GM23248 (cell line): ENCODE data around the gene SPINT2. TPM values are rescaled to one million over a fixed set of nuclear protein-coding genes. Genes with fewer than 3 reads are reported as not detected.

Experiments used
- DNase-seq: peaks from one replicate; pipeline ENCODE4 v3.0.0-alpha.2; 2015
- H2AFZ ChIP-seq: fragments of 200-600 bp; sonication (generic); 2 replicates; pipeline ENCODE4 v1.6.1; 2016; ENCODE audit warnings: antibody characterized with exemption
- H3F3A ChIP-seq: fragments of 200-600 bp; sonication (generic); 2 replicates; pipeline ENCODE4 v1.6.1; 2016; ENCODE audit warnings: mild to moderate bottlenecking, antibody characterized with exemption, mixed run types; ENCODE audit not compliant: insufficient read depth
- H3K27ac ChIP-seq: fragments of 200-600 bp; sonication (generic); 2 replicates; pipeline ENCODE4 v1.5.1; 2016; ENCODE audit warnings: mild to moderate bottlenecking
- H3K27me3 ChIP-seq: fragments of 200-600 bp; sonication (generic); replicated peaks from 2 replicates; pipeline ENCODE4 v1.6.1; 2016; ENCODE audit warnings: mild to moderate bottlenecking; ENCODE audit not compliant: insufficient read depth
- H3K36me3 ChIP-seq: fragments of 200-600 bp; sonication (generic); 2 replicates; pipeline ENCODE4 v1.6.1; 2016; ENCODE audit warnings: low read depth, mild to moderate bottlenecking
- H3K4me1 ChIP-seq: fragments of 200-600 bp; sonication (generic); 2 replicates; pipeline ENCODE4 v1.6.1; 2016; ENCODE audit warnings: mild to moderate bottlenecking; ENCODE audit not compliant: insufficient read depth
- H3K4me2 ChIP-seq: fragments of 200-600 bp; sonication (generic); one replicate; pipeline ENCODE4 v1.6.1; 2016; ENCODE audit warnings: mild to moderate bottlenecking; ENCODE audit not compliant: unreplicated experiment
- H3K4me3 ChIP-seq: fragments of 200-600 bp; sonication (generic); 2 replicates; pipeline ENCODE4 v1.5.1; 2016; ENCODE audit warnings: mild to moderate bottlenecking
- H3K79me2 ChIP-seq: fragments of 200-600 bp; sonication (generic); 2 replicates; pipeline ENCODE4 v1.6.1; 2016; ENCODE audit warnings: mild to moderate bottlenecking; ENCODE audit not compliant: insufficient read depth
- H3K9ac ChIP-seq: fragments of 200-600 bp; sonication (generic); 2 replicates; pipeline ENCODE4 v1.6.1; 2016; ENCODE audit warnings: mild to moderate bottlenecking
- H3K9me2 ChIP-seq: fragments of 200-600 bp; sonication (generic); 2 replicates; pipeline ENCODE4 v1.6.1; 2016; ENCODE audit warnings: mixed run types, mild to moderate bottlenecking, moderate library complexity; ENCODE audit not compliant: insufficient read depth
- H3K9me3 ChIP-seq: fragments of 200-600 bp; sonication (generic); one replicate; pipeline ENCODE4 v1.6.1; 2017; ENCODE audit warnings: low read depth
- H4K20me1 ChIP-seq: fragments of 200-600 bp; sonication (generic); 2 replicates; pipeline ENCODE4 v1.6.0; 2016; ENCODE audit not compliant: insufficient read depth
- EZH2 ChIP-seq: fragments of 200-600 bp; sonication (generic); IDR thresholded peaks from 2 replicates; pipeline ENCODE4 v1.6.1; 2018; ENCODE audit warnings: antibody characterized with exemption, mild to moderate bottlenecking; ENCODE audit not compliant: insufficient read depth, poor library complexity, severe bottlenecking
- EZH2phosphoT487 ChIP-seq: fragments of 200-600 bp; sonication (generic); IDR thresholded peaks from 2 replicates; pipeline ENCODE4 v1.6.1; 2018; ENCODE audit warnings: antibody characterized with exemption, moderate library complexity, mild to moderate bottlenecking, low read depth; ENCODE audit not compliant: insufficient read depth
- WGBS, 2 experiments: methylation state at CpG; one replicate each; pipeline ENCODE4 v1.1.6; 2015 to 2017; ENCODE audit warnings: low lambda C conversion rate in 2 of 2, low coverage in 1 of 2; ENCODE audit errors: missing lambda C conversion rate in 2 of 2; 5-methylcytosine and 5-hydroxymethylcytosine counted together
- in situ Hi-C: fragments of 300-500 bp; cut with MboI; formaldehyde crosslinking; loops from 2 replicates; pipeline ENCODE4 v1.15.0; 2020
- polyA plus RNA-seq: library from polyadenylated mRNA; unstranded; fragments of >200 nt; fragmentation: Nextera tagmentation; extraction: Ambion mirVana; gene quantifications from 2 replicates; pipeline ENCODE4 v1.2.1, GENCODE V29; 2016
- total RNA-seq: library from RNA; depleted of rRNA; stranded (reverse); fragments of >200 nt; shearing (Covaris generic); gene quantifications from 2 replicates; pipeline ENCODE4 v1.2.3, GENCODE V29; 2014

Gene SPINT2
- total and polyA plus RNA-seq, 2 experiments from 2014 or later = 3.2 to 9.3 TPM

- peak overlapping the region; percentile 59 for H3K4me2 ChIP-seq
- no peaks in the 10 kb centered on the region for H3K9me3 ChIP-seq
- no peaks in the 10 kb centered on the region for H3K27me3 ChIP-seq
- no peaks in the 10 kb centered on the region for H3K9me2 ChIP-seq
- no peaks in the 10 kb centered on the region for H3K36me3 ChIP-seq
- H4K20me1 ChIP-seq = no peaks in the 10 kb centered on the region
- H3K4me1 ChIP-seq = peaks cover 9% of the 10 kb centered on the region; the same call in 1 of the 2 replicates
- 41 to 51% methylated on average over 10 to 14 of the region's 14 CpGs for WGBS, 2 experiments
- H3K27ac ChIP-seq = peak overlapping the region; percentile 38; the same call in 1 of the 2 replicates
- H3K4me3 ChIP-seq = 0 out of 2 replicates have a peak overlapping the region, but pooled peaks have one; percentile 24
- H3K79me2 ChIP-seq = no peaks in the 10 kb centered on the region
- no peak overlapping the region for H3K9ac ChIP-seq
- H2AFZ ChIP-seq = peak overlapping the region; percentile 39; the same call in 1 of the 2 replicates
- in situ Hi-C loops = no loop called here
- peak; percentile 60 for DNase-seq
- H3F3A ChIP-seq = peaks cover 11% of the 10 kb centered on the region; the same call in 1 of the 2 replicates
- TF ChIP-seq EZH2 = no peak
- TF ChIP-seq EZH2phosphoT487 = no peak
These were observed 18.4 kb upstream of the SPINT2 start for GRCh38 chr19:38245826-38246498.

GRCh38 chr19:38247126-38247525 is 17.2 kb upstream of the SPINT2 start:
- Histone ChIP-seq H4K20me1 (no peaks in the 10 kb centered on the region), H3K9me3 (no peaks in the 10 kb centered on the region), H3K9me2 (no peaks in the 10 kb centered on the region), H3F3A (peaks cover 11% of the 10 kb centered on the region; the same call in 1 of the 2 replicates), H3K79me2 (no peaks in the 10 kb centered on the region), H3K36me3 (no peaks in the 10 kb centered on the region), H3K4me2 (no peak overlapping the region), H3K4me3 (no peak overlapping the region), H3K27me3 (no peaks in the 10 kb centered on the region), H3K4me1 (peaks cover 19% of the 10 kb centered on the region), H2AFZ (no peak overlapping the region), H3K27ac (no peak overlapping the region), H3K9ac (no peak overlapping the region)
- WGBS, 2 experiments = 67 to 74% methylated on average over 5 of the region's 5 CpGs
- in situ Hi-C loops = no loop called here
- peak; percentile 55 for DNase-seq
- TF ChIP-seq EZH2 = no peak
- no peak for TF ChIP-seq EZH2phosphoT487

- DNase-seq = peak; percentile 41
- in situ Hi-C loops = no loop called here
- H3F3A ChIP-seq = peaks cover 11% of the 10 kb centered on the region; the same call in 1 of the 2 replicates
These were observed 16.6 kb upstream of the SPINT2 start for GRCh38 chr19:38247734-38248268.

GRCh38 chr19:38248421-38248820 is 16.0 kb upstream of the SPINT2 start:
- H3K4me2 ChIP-seq = no peak overlapping the region
- H3K27ac ChIP-seq = no peak overlapping the region
- H3K36me3 ChIP-seq = no peaks in the 10 kb centered on the region
- no peaks in the 10 kb centered on the region for H3K79me2 ChIP-seq
- H3K9me3 ChIP-seq = no peaks in the 10 kb centered on the region
- H3F3A ChIP-seq = peaks cover 11% of the 10 kb centered on the region; the same call in 1 of the 2 replicates
- WGBS, 2 experiments = 81 to 84% methylated on average over 7 of the region's 7 CpGs
- DNase-seq = no peak
- no peak overlapping the region for H2AFZ ChIP-seq
- H4K20me1 ChIP-seq = no peaks in the 10 kb centered on the region
- no peak overlapping the region for H3K4me3 ChIP-seq
- H3K4me1 ChIP-seq = peaks cover 19% of the 10 kb centered on the region
- H3K9me2 ChIP-seq = no peaks in the 10 kb centered on the region
- no peak for TF ChIP-seq EZH2phosphoT487
- no peak for TF ChIP-seq EZH2
- no peaks in the 10 kb centered on the region for H3K27me3 ChIP-seq
- no peak overlapping the region for H3K9ac ChIP-seq
- in situ Hi-C loops = no loop called here

More at GRCh38 chr19:38247734-38248268, 16.6 kb upstream of the SPINT2 start:
- peaks cover 19% of the 10 kb centered on the region for H3K4me1 ChIP-seq
- H3K27me3 ChIP-seq = no peaks in the 10 kb centered on the region
- H3K9me3 ChIP-seq = no peaks in the 10 kb centered on the region
- no peak overlapping the region for H3K4me2 ChIP-seq
- no peak overlapping the region for H3K27ac ChIP-seq
- H3K4me3 ChIP-seq = no peak overlapping the region
- H2AFZ ChIP-seq = no peak overlapping the region
- no peaks in the 10 kb centered on the region for H3K36me3 ChIP-seq
- no peaks in the 10 kb centered on the region for H3K9me2 ChIP-seq
- no peaks in the 10 kb centered on the region for H3K79me2 ChIP-seq
- H3K9ac ChIP-seq = no peak overlapping the region
- H4K20me1 ChIP-seq = no peaks in the 10 kb centered on the region
- no peak for TF ChIP-seq EZH2
- TF ChIP-seq EZH2phosphoT487 = no peak
- 83 to 84% methylated on average over 9 of the region's 9 CpGs for whole genome bisulfite sequencing, 2 experiments
